GM18519 (cell line): ENCODE measurements around the gene TTC6.

Experiments
- ATAC-seq: cut with Tn5 transposase; IDR thresholded peaks from one replicate; pipeline ENCODE4 v1.9.1; 2021; ENCODE audit warnings: mild to moderate bottlenecking, moderate library complexity; ENCODE audit not compliant: unreplicated experiment, low FRiP score

TTC6 gene

GRCh38 chr14:37597538-37597913, 2.1 kb downstream of the TTC6 start:
- ATAC-seq: no peak

DNA sequence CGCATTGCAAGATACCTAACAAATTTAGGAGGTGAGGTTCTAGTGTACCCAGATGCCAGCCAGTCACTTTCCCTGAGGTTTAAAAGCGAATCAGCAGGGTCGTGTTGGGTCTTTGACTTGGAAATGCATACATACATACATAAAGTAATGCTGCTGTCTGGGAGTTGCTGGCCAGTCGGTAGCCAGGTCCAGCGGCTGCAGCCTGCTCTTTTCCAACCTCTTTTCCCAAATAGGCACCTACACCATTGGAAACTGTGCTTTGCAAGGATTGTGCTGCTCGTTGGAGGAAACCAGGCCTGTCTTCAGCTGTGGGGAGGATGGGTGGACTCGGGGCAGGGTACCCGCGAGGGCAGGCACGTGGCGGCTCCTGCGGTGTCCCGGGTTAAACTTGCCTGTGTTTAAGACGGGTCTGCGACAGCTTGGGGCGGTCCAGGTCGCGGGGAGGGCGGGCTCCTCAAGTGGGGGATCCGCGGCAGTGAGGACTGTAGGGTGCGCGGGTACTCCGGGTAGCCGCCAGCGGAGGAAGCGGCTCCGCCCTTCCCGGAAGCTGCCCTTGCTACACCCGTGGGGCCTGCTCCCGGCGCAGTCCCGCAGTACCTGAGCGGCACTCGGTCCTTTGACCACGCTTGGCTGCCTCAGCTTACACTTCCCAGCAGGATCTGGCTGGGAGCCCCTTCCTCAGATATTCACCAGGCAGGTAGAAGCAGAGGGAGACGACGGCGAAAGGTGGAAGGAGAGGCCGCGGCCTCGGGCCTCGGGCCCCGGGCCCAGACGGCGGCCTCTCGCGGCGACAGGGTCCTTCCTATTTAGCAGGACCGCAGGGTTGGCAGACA, 2.7 kb downstream of the TTC6 start:
- ATAC-seq: no peak

- no peak for ATAC-seq
These were observed 3.5 kb downstream of the TTC6 start for GRCh38 chr14:37598747-37599506.

- ATAC-seq: no peak
These were observed 4.3 kb downstream of the TTC6 start for GRCh38 chr14:37599507-37600368.

- ATAC-seq: no peak
These were observed 5.7 kb downstream of the TTC6 start for GRCh38 chr14:37600880-37601741.

DNA sequence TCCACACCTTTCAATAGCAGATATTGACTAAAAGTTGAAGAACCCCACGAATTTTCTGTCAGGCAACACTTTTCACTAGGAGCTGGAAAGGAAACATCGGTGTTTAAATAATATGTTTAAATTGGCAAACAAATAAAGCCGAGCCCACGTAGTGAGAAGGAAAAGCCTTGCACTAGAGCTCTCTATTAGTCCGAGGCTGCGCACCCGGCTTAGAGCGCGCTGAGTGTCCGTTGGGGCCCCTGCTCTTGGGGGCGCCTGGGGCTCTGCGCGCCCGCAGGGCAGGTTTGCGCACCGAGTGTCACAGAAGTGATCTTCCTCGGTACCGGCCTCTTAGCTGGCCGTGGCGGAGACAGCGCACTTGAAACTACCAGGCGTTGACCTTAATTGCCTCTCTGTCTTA, 6.4 kb downstream of the TTC6 start:
- no peak for ATAC-seq

GRCh38 chr14:37602605-37603453, 7.4 kb downstream of the TTC6 start:
- ATAC-seq: no peak

DNA sequence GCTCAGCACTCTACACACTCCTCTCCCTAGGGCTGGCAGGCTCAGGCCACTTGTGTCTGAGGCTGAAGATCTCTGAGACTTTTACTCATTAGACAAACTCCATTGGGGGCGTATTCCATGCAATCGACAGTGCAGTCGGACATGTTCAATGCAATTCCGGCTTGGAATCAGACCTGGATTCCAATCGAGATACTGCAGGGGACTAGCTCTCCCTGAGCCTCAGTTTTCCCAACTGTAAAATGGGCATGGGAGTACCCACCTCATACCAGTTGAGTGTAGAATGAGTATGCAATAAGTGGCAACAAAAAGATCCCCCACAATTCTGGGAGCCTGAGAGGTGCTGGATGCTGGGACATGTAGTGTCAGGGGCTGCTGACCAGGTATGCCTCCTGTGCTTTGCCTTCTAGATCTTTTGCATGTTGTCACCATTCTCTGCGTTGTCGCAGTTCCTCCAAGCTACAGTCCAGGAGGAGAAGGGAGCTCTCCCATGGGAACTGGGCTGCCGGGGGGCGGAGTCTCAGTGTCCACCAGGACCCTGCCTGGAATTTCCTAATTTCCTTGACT, 8.3 kb downstream of the TTC6 start:
- no peak for ATAC-seq

- ATAC-seq: no peak
These were observed 11.2 kb downstream of the TTC6 start for GRCh38 chr14:37606678-37607077.

GRCh38 chr14:37608649-37609048, 13.2 kb downstream of the TTC6 start:
- ATAC-seq: no peak

GRCh38 chr14:37610945-37611523, 15.6 kb downstream of the TTC6 start:
- ATAC-seq: no peak

DNA sequence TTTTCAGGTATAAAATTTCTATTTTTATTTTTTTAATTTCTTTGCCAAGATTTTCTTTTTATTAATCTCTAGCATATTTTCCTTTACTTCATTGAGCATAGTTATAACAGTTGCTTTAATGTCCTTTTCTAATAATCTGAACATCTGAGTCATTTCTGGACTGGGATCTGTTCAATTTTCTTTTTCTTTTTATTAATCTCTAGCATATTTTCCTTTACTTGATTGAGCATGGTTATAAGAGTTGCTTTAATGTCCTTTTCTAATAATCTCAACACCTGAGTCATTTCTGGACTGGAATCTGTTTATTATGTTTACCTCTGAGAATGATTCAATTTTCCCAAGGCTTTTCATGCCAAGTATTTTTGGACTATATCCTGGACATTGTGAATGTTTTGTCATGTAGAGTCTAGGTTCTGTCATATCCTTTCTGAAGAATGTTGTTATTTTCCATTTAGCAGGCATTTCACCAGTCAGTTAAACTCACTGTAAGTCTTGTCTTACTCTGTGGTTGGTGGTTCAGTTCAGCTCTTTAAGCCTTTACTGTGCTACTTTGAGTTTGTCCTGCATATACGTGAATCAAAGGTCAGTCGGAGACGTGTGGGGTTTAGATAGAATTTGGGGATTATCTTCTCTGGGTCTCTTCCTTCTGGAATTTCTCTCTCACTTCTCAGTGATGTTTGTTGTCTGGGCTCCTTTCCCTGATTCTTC, 20.3 kb downstream of the TTC6 start:
- ATAC-seq: no peak

- no peak for ATAC-seq
These were observed 21.4 kb downstream of the TTC6 start for GRCh38 chr14:37616853-37617252.

DNA sequence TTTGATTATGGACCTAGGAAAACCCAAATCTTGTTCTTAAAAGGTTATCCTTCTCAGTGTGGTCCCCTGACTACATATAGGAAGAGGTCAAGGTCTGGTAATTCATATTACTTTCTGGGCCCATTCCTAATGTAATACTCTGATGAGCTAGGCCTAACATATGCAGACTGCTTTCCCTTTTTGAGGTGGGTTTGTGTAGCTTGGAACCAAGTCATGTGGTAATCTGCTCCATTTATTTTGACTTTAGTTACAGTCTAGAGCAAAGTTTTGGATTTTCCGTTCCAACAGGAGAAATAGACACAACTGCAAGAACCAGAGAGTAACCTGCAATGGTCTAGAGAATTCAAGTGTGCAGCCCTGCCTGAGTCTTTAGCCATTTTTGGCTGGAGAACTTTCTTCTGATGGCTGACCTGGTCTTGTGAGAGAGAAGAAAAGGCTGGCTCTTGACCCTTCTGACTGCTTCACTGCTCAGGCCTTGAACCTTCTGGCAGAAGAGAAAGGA, 22.5 kb downstream of the TTC6 start:
- ATAC-seq: no peak

- no peak for ATAC-seq
These were observed 23.1 kb downstream of the TTC6 start for GRCh38 chr14:37618498-37619028.

DNA sequence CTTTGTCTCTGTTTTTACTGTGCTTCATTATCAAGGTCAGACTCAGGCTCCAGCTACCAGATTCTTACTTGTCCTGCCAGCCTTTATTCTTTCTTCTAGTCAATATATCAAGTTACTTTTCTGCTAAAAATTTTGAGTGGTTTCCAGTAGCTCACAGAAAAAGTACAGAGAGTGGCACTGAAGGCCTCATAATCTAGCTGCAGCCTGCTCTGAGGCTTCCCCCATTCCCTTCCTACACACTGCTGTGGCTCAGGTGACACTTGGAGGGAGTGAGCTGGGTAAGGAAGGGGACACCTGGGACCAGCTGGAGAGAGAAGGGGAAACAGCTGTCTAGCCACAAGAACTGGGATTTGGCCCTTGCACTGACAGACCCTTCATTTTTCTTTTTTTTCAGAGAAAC, 25.4 kb downstream of the TTC6 start:
- no peak for ATAC-seq

GRCh38 chr14:37622231-37622923, 26.9 kb downstream of the TTC6 start:
- ATAC-seq: no peak
